ENCODE measurements around the gene CHPF. TPM values are rescaled to one million over a fixed set of nuclear protein-coding genes. Genes with fewer than 3 reads are reported as not detected.

CHPF gene
- total RNA-seq, 2 experiments from 2014 or later = 7.1 to 7.3 TPM

DNA sequence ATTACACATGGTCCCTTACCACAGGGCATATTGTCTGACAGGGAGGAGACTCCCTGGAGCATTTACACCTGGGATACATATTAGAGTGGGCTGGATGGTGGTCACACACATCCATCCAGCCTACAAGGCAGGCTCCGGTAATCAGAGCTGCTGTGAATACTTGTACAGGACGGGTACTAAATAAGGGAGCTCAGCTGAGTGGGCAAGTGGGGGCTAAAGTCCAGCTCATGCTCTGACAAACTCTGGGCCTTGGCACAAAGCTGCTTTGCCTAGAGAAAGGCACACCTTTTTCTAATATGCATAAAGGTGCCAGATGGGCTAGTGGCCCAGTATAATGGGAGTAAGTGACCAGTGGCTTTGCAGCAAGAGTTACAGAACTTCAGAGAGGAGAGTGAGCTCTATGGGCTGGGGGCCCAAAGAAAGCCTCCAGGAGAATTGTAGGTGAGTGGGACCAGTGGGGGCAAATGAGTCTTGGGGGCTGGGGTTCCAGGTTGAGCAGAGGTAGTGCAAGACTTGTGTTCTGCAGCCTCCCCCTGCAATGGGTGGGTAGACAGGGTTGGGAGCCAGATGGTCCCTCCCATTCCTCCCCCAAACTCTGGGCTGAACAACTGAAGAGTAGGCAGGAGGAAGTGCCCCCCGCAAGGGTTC is 1.8 kb upstream of the CHPF start:
- CTCF ChIA-PET = interaction anchor here (1.1 to 5.9 kb wide), 3 partner anchors 15 to 96 kb away, joined by 4 to 39 read pairs (median 21); no protein-coding TSS in a partner anchor
- Mint-ChIP-seq H3K4me3 (no peak overlapping the region), H3K9me3 (ENCODE audit: insufficient read depth) (no peaks in the 10 kb centered on the region), H3K36me3 (ENCODE audit: low read depth) (no peaks in the 10 kb centered on the region), H3K27ac (no peak overlapping the region), H3K4me1 (ENCODE audit: low read depth) (peaks cover 25% of the 10 kb centered on the region), H3K27me3 (ENCODE audit: low read depth) (peaks cover 29% of the 10 kb centered on the region)
- ATAC-seq (no peak), DNase-seq (no peak)
- POLR2A ChIA-PET = no interaction called here

DNA sequence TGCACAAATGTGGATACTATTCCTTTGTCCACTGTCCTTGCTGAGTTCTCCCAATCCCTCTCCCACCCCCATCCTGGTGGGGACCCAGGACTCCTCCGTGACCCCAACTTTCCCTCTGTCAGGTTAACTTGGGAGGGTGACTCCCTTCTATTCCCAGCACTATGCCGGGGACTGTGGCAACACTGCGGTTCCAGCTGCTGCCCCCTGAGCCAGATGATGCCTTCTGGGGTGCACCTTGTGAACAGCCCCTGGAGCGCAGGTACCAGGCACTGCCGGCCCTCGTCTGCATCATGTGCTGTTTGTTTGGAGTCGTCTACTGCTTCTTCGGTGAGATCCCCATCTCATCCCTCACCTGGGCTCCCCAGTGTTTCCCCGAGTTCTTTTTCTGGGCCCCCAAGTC is 958 bp upstream of the CHPF start:
- DNase-seq = no peak
- Mint-ChIP-seq H3K4me3 (peak overlapping the region; percentile 69), H3K36me3 (ENCODE audit: low read depth) (no peaks in the 10 kb centered on the region), H3K27ac (peak overlapping the region; percentile 69), H3K9me3 (ENCODE audit: insufficient read depth) (no peaks in the 10 kb centered on the region), H3K4me1 (ENCODE audit: low read depth) (peaks cover 25% of the 10 kb centered on the region), H3K27me3 (ENCODE audit: low read depth) (peaks cover 24% of the 10 kb centered on the region)
- ATAC-seq = no peak
- ChIA-PET CTCF (interaction anchor here (1.1 to 5.9 kb wide), 4 partner anchors 8 to 97 kb away, joined by 4 to 39 read pairs (median 14); no protein-coding TSS in a partner anchor), POLR2A (no interaction called here)

DNA sequence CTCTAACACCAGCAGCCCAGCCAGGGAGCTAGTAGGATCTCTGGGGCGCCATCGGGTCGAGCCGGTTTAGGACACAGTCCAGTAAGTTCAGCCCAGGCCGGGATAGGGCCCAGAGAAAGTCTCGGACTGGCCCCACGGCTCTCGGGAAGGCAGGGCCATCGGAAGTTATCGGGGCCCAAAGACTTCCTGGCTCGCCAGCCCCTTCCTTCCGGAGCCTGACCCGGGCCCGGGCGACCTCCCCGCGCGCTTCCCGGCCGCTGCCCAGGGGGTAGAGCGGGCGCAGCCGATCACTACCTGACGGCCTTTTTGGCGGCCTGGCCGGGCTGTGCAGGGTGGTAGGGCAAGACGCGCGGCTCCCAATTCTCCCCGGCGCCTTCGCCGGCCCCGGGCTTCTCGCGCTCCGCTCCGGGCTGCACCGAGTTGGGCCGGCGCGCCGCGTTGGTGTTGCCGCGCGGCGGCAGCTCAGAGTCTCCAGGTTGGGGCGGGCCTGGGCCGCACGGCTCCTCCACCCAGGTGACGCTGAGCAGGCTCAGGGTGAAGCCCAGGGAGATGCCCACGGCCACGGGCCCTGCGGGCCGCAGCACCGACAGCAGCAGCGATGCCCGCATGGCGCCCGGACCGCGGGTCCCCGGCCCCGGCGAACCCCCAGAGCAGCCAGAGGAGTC is 546 bp downstream of the CHPF start:
- H3K4me1 Mint-ChIP-seq (ENCODE audit: low read depth) = peaks cover 25% of the 10 kb centered on the region
- ATAC-seq (peak; percentile 56), DNase-seq (peak; percentile 27)
- ChIA-PET CTCF (interaction anchor here (1.0 to 5.9 kb wide), 12 partner anchors 9 to 155 kb away, joined by 3 to 39 read pairs (median 6); partner anchors contain the start of genes DNPEP and STK11IP), POLR2A (interaction anchor here (0.8 kb wide), 1 partner anchor 54 kb away, joined by 4 read pairs; the partner anchor contains the start of gene STK11IP)
- peak overlapping the region; percentile 73 for H3K4me3 Mint-ChIP-seq
- H3K27me3 Mint-ChIP-seq (ENCODE audit: low read depth) = peaks cover 24% of the 10 kb centered on the region
- peak overlapping the region; percentile 63 for H3K27ac Mint-ChIP-seq
- peaks cover 3% of the 10 kb centered on the region for H3K36me3 Mint-ChIP-seq (ENCODE audit: low read depth)
- H3K9me3 Mint-ChIP-seq (ENCODE audit: insufficient read depth) = no peaks in the 10 kb centered on the region

DNA sequence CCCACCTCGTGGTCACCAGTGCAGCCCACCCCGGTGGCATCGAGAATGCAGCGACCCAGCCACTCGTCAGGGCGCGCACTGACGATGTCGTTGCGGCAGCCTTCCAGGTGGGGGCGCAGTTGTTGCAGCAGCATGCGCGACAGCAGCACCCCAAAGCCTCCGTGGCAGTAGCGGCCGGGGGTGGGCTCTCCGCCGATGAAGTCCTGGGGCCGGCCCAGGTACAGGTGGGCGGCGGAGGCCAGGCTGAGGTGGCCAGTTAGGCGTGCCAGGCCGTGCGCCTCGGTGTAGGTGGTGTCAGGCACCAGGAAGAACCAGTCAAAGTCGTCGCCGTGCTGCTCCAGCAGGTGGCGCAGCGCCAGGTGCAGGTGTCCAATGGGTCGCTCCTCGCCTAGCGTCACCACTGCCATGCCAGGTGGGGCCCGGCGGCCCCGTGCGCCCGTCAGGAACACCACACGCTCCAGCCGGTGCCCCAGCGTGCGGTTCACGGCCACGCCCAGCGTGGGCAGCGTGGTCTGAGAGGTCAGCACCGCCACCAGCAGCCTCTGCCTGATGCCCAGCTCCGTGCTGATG is 1.9 kb downstream of the CHPF start:
- Mint-ChIP-seq H3K27ac (peak overlapping the region; percentile 34), H3K27me3 (ENCODE audit: low read depth) (peaks cover 22% of the 10 kb centered on the region), H3K4me3 (peak overlapping the region; percentile 46), H3K4me1 (ENCODE audit: low read depth) (peaks cover 25% of the 10 kb centered on the region), H3K9me3 (ENCODE audit: insufficient read depth) (no peaks in the 10 kb centered on the region), H3K36me3 (ENCODE audit: low read depth) (peaks cover 3% of the 10 kb centered on the region)
- ChIA-PET CTCF (interaction anchor here (0.6 to 5.9 kb wide), 47 partner anchors 8 to 246 kb away, joined by 3 to 59 read pairs (median 4); partner anchors contain the start of genes DNPEP, GMPPA and STK11IP), POLR2A (no interaction called here)
- peak; percentile 88 for DNase-seq
- peak; percentile 62 for ATAC-seq

DNA sequence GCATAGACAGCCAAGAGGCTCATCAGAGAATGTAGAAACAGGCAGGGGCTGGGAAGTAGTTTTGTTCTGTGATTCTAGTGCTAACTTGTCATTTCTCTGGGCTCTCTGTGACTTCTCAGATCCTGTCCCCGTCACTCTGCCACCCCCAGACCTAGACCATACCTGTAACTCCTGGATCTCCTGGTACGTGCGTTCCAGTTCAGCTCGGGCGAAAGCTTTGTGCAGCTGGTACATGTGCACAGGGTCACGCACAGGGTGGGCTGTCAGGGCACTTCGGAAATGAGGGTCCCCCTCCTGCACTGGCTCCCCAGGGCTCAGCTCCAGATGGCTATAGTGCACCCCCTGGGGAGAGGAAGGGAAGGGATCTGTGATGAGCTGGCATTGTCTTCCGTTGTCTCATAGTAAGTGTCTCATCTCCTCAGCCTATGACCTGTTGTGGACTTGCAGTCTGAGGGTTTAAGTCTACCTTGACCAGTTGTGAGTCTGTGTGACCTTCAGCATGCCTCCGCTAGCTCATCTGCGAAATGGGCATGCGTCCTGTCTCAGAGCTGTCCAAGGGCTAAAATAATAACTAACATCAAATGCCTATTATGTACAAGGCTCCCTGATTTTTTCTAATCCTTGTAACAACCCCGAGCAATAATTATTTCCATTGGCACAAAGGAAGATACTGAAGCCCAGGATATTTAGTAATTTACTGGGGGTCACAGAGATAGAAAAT is 2.7 kb downstream of the CHPF start:
- H3K9me3 Mint-ChIP-seq (ENCODE audit: insufficient read depth) = no peaks in the 10 kb centered on the region
- no peak overlapping the region for H3K27ac Mint-ChIP-seq
- POLR2A ChIA-PET = no interaction called here
- CTCF ChIA-PET = interaction anchor here (0.6 to 5.9 kb wide), 36 partner anchors 9 to 246 kb away, joined by 3 to 59 read pairs (median 4); partner anchors contain the start of genes DNPEP, GMPPA and STK11IP
- peaks cover 25% of the 10 kb centered on the region for H3K4me1 Mint-ChIP-seq (ENCODE audit: low read depth)
- H3K4me3 Mint-ChIP-seq = peak overlapping the region; percentile 46
- peaks cover 3% of the 10 kb centered on the region for H3K36me3 Mint-ChIP-seq (ENCODE audit: low read depth)
- H3K27me3 Mint-ChIP-seq (ENCODE audit: low read depth) = peaks cover 17% of the 10 kb centered on the region
- ATAC-seq (no peak), DNase-seq (no peak)

DNA sequence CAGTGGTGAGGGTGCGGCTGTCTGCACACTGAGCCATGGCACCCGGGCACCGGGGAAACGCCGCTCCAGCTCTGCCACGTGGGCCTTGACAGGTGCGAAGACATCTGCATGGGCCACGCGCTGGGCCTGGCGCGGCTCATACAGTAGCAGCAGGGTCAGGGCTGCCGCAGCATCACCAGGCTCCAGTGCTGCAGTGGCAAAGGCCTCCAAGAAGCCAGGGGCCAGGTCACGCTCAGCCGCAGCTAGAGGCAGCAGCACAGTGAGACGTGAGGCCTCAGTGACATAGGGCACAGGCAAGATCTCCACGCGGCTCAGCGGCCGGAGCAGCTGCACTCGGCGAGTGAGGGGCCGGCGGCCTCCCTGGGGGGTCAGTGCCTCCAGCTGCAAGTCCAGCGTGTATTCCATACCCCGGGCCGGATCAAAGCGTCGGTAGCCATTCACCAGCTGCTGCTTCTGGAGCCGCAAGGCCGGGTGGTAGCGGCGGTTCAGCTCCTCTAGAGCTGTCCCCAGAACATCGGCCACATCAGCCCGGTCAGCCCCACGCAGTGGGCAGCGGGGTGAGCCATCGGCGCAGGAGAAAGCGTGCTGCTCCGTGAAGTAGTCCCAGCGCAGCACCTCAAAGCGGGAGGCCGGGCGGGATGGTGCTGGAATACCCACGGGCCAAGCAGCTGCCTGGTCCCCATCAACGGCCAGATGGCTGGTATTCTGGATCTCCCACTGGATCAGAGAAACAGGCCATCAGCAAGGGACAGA is 3.5 kb downstream of the CHPF start:
- H3K27ac Mint-ChIP-seq = no peak overlapping the region
- H3K4me1 Mint-ChIP-seq (ENCODE audit: low read depth) = peaks cover 25% of the 10 kb centered on the region
- peaks cover 3% of the 10 kb centered on the region for H3K36me3 Mint-ChIP-seq (ENCODE audit: low read depth)
- ChIA-PET POLR2A (no interaction called here), CTCF (interaction anchor here (1.0 to 5.9 kb wide), 18 partner anchors 10 to 152 kb away, joined by 3 to 59 read pairs (median 6); partner anchors contain the start of genes DNPEP, GMPPA and STK11IP)
- no peak for ATAC-seq
- H3K9me3 Mint-ChIP-seq (ENCODE audit: insufficient read depth) = no peaks in the 10 kb centered on the region
- peaks cover 11% of the 10 kb centered on the region for H3K27me3 Mint-ChIP-seq (ENCODE audit: low read depth)
- H3K4me3 Mint-ChIP-seq = no peak overlapping the region
- no peak for DNase-seq

DNA sequence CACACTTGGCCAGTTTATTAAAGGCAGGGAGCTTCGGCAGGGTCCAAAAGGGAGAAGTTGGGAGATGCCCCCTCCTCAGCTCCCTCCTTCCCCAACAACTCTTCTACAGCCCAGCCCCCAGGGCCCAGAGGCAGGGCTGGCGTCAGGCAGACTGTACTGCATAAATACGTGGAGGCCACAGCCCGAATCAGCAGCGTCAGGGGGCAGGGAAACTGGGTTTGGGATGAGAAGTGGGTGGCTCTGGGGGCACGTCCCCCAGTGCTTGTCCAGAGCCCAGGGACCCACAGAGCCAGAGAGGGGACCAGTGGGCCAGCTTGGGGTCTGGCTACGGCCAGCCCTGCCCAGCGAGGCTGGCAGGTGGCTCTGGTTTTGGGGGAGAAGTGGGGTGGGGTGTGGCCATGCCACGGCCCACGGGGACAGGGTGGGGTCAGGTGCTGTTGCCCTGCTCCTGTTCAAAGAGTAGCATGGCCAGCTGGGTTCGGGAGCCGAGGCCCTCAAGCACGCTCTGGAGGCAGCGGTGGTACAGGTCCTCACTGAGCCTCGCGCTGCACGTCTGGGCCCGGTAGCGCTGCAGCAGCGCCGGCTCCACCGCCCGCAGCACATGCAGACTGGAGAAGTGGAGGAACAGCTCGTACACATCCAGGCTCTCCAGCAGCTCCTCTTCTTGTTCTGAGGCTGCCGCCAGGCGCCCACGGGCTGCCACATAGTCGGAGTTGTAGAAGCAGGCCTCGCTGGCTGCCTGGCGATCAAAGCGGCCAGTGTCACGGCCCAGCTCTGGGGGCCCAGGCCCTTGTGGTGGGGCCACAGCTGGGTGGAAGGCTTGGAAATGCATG is 4.4 kb downstream of the CHPF start:
- POLR2A ChIA-PET = no interaction called here
- H3K4me1 Mint-ChIP-seq (ENCODE audit: low read depth) = peaks cover 17% of the 10 kb centered on the region
- H3K36me3 Mint-ChIP-seq (ENCODE audit: low read depth) = peaks cover 3% of the 10 kb centered on the region
- H3K27me3 Mint-ChIP-seq (ENCODE audit: low read depth) = peaks cover 3% of the 10 kb centered on the region
- H3K9me3 Mint-ChIP-seq (ENCODE audit: insufficient read depth) = no peaks in the 10 kb centered on the region
- no peak overlapping the region for H3K27ac Mint-ChIP-seq
- DNase-seq (no peak), ATAC-seq (no peak)
- CTCF ChIA-PET = interaction anchor here (1.0 to 3.8 kb wide), 5 partner anchors 9 to 150 kb away, joined by 3 to 59 read pairs (median 4); no protein-coding TSS in a partner anchor
- no peak overlapping the region for H3K4me3 Mint-ChIP-seq

DNA sequence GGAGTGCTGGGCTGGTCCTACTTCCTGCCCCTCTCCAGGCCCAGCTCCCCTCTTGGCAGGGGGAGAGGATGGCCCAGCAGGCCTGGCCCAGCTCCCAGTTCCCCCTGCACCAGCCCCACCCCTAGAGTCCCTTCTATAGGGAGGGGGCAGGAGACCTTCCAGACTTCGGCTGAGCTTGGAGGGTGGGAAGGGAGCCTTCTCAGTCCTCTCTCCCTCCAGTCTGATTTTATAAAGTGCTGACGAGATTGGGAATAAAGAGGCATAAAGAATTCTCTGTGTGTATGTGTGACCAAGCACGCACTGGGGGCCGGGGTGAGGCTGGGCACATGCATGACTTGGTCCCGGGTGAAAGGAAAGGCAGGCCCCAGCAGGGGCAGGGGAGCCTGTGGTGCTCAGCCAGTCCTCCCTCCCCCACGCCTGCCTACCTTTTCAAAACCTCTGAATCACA is 5.1 kb downstream of the CHPF start:
- ATAC-seq (no peak), DNase-seq (no peak)
- Mint-ChIP-seq H3K9me3 (ENCODE audit: insufficient read depth) (no peaks in the 10 kb centered on the region), H3K36me3 (ENCODE audit: low read depth) (peaks cover 3% of the 10 kb centered on the region), H3K4me3 (no peak overlapping the region), H3K4me1 (ENCODE audit: low read depth) (peaks cover 16% of the 10 kb centered on the region), H3K27me3 (ENCODE audit: low read depth) (peaks cover 3% of the 10 kb centered on the region), H3K27ac (no peak overlapping the region)
- POLR2A ChIA-PET = no interaction called here
- CTCF ChIA-PET = interaction anchor here (1.4 to 3.8 kb wide), 3 partner anchors 9 to 150 kb away, joined by 4 to 59 read pairs (median 4); no protein-coding TSS in a partner anchor

DNA sequence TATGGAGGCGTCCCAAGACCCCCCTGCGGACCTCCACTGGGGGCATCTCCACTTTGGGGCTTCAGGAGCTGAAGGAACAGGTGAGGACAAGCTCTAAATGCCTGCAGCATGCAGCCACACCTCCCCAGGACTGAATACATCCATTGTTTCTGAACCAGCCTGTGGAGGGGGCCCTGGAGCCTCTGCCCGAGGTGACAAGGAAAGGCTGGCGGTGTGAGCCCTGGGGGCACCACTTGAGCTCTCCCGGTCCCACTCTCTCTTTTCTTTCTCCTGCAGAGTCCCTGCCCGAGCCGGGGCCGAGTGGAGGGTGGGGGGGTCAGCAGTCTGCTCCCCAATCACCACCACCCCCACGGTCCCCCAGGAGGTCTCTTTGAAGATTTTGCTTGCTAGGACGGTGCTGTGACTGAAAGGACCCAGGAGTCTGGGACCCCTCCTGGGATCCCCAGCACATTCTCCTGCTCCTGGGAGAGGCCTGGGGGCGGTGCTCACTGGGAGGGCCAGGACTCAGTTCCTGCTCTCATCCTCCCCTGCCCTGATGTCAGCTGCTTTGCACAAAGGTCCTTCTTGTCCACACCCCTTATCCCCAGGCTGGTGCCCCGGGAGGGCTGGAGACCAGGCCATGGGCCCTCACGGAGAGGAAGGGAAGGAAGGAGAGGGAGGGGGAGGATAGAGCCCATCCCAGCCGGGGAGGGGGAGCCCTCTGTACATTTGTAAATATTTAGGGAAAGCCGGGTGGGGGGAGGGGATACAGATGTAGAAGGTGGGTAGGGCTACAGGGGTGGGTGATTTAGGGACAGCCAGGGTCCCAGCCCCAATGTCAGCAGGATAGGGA is 5.7 kb downstream of the CHPF start:
- Mint-ChIP-seq H3K27ac (no peak overlapping the region), H3K9me3 (ENCODE audit: insufficient read depth) (no peaks in the 10 kb centered on the region), H3K27me3 (ENCODE audit: low read depth) (peaks cover 3% of the 10 kb centered on the region), H3K36me3 (ENCODE audit: low read depth) (peaks cover 3% of the 10 kb centered on the region), H3K4me3 (no peak overlapping the region), H3K4me1 (ENCODE audit: low read depth) (peaks cover 16% of the 10 kb centered on the region)
- ATAC-seq = no peak
- ChIA-PET POLR2A (no interaction called here), CTCF (interaction anchor here (1.4 to 1.5 kb wide), 3 partner anchors 8 to 149 kb away, joined by 3 to 4 read pairs (median 4); no protein-coding TSS in a partner anchor)
- DNase-seq = no peak

Data from activated CD8-positive, alpha-beta T cell treated with anti-CD3 and anti-CD28 coated beads, Interleukin-2, amount 10 ng/mL, durations not matched to agents 7 days and 5 days (primary cell).